NCI-H2029 (cell line): ENCODE results near the gene DHCR7.
A peak's percentile ranks its signal among the peaks of the same experiment; 100 is the strongest.

Experiments
- DNase-seq: peaks from one replicate; lab custom pipeline; 2025; lab: John Stamatoyannopoulos, UW

DHCR7 gene, protein sequence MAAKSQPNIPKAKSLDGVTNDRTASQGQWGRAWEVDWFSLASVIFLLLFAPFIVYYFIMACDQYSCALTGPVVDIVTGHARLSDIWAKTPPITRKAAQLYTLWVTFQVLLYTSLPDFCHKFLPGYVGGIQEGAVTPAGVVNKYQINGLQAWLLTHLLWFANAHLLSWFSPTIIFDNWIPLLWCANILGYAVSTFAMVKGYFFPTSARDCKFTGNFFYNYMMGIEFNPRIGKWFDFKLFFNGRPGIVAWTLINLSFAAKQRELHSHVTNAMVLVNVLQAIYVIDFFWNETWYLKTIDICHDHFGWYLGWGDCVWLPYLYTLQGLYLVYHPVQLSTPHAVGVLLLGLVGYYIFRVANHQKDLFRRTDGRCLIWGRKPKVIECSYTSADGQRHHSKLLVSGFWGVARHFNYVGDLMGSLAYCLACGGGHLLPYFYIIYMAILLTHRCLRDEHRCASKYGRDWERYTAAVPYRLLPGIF

DNA sequence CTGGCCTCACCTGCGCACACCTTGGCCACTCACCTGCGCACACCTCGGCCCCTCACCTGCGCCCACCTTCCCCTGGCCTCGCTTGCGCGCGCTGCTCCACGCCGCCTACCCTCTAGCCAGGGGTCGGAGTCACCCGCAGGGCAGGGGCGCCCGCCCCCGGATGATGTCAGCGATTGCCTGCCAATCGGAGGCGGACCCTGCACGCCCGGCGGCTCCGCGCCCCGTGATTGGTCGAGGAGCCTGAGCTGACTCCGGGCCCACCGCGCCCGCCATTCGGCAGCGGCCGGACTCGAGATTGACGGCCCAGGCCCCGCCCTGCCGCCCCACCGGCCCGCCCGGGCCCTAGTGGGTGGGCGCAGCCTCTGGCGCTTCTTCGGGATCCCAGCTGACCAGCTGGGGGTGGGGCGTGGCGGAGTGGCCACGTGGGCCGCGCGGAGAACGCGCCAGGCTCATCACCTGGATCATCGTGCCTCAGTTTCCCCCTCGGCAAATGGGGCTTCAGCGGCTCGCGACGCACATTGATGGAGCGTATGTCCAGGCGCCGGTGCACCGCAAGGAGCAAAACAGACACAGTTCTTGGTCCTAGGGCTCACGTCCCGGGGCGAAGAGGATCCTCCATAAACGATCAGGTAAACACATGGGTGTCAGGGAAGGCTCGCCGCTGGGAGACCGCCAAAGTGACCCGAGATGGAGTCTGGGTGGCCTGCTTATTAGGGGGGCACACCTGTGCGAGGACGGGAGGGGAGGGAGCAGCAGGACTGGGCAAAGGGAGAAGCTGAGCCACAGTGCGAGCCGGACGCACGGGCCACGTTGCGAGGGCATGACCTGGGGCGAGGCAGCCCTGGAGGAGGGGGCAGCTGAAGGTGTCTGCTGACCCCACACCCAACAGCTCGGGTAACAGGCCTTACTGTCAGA, at the start of gene DHCR7:
DHCR7 (minus strand) TSS at position 137 of the 915 bp plus-strand sequence. CDS start 3,441 bp downstream, outside the sequence.
- DNase-seq = peak; percentile 89

DNA sequence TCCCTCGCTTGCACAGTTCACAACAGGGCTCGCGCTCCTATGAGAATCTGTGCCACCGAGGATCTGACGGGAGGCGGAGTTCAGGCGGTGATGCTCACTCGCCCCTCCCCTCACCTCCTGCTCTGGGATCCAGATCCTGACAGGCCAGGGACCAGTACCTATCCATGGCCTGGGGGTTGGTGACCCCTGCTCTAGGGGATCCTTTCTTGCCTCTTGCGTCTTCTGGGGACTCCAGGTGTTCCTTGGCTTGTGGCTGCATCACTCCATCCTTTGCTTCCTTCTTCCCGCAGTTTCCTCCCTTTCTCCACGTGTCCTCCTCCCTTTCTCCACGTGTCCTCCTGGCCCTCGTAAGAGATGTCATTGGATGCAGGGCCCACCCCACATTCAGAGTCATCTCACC, 48.2 kb upstream of the DHCR7 start:
- no peak for DNase-seq

DNA sequence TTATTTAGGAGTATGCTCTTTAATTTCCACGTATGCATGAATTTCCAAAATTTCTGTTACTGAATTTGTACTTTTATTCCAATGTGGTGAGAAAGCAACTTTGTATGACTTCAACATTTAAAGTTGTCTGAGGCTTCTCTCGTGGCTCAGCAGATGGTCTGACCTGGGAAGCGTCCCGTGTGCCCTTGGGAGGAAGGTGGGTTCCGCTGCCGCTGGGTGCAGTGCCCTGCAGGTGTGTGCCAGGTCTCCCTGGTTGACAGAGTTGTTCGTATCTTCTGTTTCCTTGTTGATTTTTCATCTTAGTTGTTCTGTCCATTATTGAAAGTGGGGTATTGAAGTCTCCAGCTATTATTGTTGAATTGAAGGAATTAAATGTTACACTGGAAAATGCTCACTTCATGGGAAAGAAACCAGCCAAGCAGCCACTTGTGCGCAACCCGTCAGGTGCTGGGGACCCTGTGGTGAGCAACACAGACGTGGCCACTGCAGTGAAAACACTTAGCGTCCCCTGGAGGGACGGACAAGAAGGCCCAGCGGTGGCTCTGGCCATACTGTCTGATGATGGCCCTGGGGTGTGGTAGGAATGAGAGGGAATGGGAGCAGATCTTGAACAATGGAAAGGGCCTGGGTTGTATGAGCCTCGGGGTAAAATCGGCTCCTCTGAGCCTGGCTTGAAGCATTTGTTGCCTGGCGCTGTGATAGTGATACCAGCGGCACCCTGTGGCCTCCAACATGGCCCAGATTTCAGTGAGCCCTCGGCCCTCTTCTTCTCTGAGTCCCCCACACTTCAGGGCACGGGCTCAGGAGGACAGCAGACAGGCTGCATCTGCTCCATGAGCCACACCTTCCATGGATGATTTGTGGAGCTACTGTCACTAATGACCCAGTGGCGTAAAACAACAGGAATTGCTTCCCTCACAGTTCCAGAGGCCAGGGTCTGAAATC, 47.4 kb upstream of the DHCR7 start:
- DNase-seq = no peak

DNA sequence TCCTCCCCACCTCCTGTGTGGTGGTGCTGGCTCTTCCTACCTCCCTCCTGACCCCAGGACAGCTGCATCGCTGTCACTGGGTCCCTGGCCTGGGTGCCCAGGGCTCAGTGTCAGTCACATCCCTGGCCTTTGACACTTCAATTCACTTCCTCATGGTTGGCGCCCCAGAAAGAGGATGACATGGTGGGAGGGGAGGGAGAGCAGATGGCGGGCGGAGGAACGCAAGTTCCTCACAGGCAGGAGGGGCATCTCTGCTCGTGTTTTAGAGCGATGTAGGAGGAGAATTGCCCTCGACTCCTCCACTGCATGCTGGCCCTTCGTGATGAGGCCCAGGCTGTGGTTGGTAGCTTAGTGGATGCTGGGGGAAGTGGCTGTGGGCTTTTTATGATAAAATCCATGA, 43.7 kb upstream of the DHCR7 start:
- no peak for DNase-seq

DNA sequence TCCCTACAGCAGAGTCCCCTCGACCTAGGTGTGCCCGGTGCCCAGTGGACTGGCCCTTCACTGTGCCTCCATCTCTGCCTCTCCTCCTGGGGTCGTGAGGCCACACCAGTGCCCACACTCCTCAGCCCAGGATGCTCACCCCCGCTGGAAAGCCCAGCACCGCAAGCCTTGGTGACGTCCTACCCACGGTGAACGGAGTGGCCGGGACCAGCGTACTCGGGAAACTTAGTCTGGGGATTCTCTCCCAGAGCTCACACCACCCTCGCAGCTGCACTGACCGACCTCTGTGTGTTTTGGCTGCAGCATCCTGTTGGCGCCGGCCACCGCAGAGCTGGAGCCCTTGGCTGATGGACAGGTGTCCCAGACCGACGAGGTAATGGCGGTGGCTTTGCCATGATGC, 43.3 kb upstream of the DHCR7 start:
- DNase-seq = no peak

DNA sequence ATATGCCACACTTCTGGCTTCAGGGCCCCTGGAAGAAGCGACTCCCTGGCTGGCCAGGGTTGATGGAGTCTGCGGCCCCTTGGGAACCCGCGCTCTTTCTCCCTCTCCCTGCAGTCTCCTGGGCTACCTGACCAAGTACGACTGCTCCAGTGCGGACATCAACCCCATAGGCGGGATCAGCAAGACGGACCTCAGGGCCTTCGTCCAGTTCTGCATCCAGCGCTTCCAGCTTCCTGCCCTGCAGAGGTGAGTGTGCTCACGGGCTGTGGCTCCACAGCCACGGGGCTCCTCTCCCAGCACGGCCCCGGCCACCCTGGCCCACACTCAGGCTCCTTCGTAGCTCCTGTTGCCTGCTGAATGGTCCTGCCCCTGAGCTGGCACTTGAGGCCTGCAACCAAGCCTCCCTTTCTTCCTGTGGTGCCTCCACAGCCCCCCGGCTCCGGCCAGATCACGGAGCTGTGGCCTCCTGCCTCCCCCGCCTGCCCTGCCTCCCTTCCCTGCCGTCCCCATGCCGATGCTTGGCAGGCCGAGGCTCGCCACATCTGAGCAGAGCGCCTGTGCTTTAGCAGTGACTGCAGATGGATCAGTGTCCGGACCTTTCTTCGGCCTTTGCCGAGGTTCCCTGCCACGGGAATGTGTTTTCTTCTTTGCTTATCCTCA, 42.7 kb upstream of the DHCR7 start:
- DNase-seq = no peak

DNA sequence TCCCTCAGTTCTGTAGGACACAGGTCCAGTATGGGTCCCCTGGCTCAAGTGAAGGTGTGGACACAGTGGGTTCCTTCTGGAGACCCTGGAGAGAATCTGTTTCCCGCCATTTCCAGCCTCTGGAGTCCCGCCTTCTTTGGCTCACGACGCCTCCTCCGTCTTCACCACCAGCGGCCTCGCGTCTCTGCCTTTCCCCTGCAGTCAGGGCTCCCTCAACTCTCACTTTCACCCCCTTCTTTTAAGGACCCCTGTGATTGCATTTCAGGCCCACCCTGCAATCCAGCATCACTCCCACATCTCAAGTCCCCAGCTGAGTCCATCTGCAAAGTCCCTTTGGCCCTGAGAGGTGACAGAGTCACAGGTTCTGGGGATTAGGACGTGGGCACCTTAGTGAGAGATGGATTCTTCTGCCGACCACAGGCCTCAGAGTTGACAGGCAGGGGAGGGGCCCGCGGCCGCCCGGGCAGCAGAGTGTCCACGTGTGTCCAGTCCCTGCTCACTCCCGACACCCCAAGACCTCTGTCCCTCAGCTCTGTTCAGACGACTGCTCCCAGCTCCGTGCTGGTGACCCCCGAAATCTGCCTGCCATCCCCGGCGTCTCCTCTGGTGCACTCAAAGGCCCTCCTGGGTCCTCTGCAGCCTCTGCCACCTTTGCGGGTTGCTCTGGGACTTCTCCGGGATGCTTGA, 42.0 kb upstream of the DHCR7 start:
- DNase-seq = no peak

DNA sequence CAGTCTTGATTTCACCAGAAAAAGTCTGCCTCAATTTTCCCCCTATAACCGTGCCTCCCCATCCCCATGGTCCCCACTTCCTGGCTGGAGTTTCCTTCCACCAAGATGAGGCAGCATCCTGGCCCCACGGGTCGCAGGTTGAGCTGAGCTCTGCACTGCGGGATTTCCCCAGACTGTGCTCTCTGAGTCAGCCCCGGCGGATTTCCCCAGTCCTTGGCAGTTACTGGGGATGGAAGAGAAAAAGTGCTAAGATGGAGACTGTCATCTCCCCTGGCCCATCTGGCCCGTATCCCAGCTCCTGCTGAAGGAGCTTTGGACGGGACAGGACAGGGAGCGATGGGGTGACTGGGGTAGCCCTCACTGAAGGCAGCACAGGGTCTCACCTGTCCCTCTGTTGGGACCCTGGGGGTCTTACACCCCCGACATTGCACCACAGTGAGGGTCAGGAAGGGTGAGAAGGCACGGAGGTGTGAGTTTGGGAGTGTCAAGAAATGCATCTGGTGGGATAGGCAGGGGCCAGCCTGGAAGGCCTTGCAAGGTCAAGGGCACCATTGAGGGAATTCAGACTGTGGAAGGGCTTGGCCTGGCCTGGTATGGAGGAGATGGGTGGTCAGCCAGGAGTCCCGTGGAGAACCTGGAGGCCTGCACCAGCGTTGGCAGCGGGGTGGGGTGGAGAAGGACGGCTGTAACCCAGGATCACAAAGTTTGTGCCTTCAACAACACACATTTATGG, 41.3 kb upstream of the DHCR7 start:
- DNase-seq = no peak

DNA sequence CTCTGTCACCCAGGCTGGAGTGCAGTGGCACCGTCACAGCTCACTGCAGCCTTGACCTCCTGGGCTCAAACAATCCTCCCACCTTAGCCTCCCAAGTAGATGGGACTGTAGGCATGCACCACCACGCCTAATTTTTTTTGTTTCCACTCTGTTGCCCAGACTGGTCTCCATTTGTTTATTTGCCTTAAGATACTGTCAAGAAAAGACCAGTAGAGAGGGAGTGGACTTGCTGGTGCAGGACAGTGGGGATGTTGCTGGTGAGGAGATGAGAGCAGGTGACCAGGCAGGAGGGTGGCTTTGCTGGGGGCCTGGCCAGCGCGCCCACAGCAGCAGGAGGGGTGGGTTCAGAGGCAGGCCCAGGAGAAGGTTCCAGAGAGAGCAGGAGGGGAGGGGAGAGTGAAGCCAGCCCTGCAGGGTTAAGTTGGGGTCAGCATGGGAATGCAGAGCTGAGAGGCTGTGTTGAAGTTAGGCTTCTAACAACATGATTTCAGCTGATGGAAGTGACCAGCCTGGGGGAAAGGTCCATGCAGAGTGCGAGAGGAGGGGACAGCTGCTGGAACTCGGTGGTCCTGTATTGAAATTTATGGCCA, 40.6 kb upstream of the DHCR7 start:
- no peak for DNase-seq

DNA sequence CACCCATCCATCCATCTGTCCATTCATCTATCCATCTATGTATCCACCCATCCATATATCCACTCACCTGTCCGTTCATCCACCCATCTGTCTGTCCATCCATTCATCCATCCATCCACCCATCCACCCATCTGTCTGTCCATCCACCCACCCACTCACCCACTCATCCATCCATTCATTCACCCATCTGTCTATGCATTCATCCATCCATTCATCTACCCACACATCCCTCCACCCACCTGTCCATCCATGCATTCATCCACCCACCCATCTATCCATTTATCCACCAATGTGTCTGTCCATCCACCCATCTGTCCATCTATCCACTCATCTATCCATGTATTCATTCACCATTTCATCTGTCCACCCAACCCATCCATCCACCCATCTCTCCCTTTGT, 38.1 kb upstream of the DHCR7 start:
- DNase-seq = no peak

DNA sequence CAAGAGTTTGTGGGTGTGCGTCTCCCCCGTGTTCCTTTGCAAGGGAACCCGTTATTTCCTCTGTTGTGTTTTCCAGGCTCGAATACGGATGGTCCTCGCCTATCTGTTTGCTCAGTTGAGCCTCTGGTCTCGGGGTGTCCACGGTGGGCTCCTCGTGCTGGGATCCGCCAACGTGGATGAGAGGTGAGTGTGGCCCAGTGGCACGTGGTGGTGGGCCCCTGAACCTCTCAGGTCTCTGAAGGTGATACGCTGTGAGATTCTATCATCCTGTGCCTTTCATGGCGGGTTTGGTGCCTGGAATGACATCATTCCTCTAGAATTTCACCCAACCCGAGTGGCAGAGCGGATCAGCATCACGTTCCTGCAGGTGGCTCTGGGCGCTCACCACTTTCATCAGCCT, 37.3 kb upstream of the DHCR7 start:
- DNase-seq = no peak

DNA sequence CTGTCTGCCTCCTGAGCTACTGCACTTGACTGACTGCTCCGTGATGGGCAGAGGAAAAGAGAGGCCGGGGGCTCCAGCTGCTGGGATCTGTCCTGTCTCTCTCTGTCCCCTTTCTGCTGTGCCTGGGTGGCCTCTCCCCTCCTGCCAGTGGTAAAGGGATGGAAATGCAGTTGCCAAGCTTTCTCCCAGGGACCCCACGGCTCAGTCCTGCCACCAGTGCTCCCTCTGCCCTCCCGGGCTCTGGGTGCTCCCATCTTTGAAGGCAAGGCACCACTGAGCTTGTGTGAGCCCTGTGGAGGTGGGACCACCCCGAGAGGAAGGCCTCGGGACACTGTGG, 36.8 kb upstream of the DHCR7 start:
- no peak for DNase-seq

DNA sequence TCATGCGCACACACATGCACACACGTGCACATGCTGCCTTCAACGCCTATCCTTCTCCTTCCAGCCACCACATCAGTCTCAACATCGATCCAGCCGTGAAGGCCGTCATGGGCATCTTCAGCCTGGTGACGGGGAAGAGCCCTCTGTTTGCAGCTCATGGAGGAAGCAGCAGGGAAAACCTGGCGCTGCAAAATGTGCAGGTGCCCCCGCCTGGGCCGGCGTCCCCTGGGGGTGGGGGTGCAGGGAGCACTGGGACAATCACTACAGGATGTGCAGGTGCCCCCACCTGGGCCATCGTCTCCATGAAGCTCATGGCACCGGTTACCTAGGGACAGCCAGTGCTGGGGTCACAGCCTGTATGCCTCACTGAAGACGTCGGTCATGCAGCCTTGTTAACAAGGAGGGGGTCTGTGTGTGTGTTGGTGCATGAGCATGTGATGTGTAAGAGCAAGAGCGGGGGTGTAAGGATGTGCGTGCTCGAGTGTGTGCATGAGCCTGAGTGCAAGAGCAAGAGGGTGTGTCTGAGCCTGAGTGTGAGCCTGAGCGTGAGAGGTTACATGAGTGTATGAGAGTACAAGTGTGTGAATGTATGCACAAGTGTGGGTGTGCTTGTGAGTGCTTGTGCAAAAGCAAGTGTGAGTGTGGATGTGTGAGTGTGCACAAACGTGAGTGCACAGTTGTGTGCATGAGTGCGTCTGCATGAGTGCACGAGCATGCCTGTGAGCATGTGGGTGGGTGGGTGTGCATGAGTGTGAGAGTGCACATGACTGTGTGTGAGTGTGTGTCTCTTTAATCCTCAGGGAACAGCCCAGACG, 36.3 kb upstream of the DHCR7 start:
- DNase-seq = no peak

DNA sequence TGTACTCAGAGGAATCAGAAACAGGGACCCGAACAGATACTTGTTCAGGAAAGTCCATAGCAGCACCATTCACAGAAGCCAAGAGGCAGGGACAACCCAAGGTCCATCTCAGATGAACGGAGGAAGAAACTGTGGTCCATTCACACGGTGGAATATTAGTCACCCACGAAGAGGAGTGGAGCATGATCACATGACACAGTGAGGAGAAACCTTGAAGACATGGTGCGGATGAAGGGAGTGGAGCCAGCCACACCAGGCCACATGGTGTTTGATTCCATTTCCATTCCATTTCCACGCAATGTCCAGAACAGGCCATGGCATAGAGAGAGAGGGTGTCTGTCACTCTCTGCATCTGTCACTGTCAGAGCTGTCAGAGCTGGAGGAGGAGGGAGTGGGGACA, 35.5 kb upstream of the DHCR7 start:
- DNase-seq = no peak

DNA sequence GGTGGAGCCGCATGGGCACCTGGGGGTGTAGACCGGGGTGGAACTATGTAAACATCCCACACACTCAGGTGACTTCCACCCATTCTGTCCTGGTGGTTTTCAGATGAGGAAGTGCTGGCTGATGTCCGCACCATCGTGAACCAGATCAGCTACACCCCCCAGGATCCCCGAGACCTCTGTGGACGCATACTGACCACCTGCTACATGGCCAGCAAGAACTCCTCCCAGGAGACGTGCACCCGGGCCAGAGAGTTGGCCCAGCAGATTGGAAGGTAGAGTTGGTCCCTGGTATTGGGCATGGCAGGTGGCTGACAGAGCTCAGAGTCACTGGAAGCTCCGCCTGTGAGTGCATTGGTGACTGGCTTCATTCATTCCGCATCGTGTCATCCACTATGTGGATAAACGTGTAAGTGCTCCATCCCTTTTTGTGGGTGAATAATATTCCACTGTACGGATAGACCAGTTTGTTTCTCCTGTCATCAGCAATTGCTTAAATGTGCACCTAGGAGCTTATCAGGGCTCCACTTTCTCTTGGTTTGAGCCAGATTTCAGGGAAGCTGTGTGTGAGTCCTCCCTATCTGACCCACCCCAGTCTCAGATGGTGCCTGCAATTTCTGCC, 34.7 kb upstream of the DHCR7 start:
- no peak for DNase-seq

DNA sequence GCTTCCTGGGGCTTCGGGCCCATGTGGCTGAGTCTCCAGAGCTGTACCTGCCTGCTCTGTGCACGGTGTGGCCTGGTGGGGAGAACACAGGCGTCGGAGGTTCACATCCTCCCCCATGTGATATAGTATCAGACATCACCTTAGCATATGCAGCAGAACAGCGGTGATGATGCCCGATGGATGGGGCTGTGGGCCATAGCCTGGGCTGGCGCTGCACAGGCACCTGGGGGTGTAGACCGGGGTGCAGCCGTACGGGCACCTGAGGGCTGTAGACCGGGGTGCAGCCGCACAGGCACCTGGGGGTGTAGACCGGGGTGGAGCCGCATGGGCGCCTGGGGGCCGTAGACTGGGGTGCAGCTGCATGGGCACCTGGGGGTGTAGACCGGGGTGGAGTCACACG, 34.0 kb upstream of the DHCR7 start:
- DNase-seq = no peak

DNA sequence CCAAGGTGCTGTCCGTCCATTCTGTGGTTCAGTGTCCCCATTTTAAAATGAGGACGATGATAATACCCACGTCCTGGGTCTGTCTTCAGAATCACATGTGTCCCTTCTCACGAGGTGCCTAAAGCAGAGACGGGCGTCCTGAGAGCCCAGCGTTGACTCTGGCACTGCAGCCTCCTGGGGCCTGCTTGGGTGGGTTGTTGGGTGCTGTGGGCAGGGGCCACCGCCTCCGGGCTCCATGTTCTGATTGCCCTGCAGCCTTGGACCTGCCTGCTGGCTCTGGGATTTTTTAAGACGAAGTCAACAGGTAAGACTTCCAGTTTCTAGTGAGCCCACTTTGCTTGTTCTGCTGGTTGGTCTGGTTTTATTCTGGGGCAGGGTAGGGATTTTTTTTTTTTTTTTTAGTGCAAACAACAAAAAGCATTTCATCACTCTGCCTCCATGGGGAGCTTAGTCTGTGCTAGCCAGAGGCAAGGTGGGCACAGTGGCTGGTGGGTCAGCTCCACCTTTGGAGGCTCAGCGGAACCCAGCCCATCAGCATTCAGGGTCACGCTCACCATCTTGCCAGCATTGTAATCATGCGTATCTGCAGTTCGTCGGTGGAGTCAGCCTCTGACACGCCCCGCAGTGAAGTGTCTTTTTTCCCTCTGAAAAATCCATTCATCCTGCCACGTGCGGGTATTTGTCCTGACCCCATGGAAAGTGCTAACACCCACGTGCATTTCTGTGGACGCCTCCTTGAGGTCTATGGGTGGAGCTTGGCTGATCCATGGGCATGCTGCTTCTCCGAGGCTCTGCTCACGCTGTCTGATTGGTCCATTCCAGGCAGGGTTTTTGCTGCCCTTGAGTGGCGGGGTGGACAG, 33.1 kb upstream of the DHCR7 start:
- no peak for DNase-seq

DNA sequence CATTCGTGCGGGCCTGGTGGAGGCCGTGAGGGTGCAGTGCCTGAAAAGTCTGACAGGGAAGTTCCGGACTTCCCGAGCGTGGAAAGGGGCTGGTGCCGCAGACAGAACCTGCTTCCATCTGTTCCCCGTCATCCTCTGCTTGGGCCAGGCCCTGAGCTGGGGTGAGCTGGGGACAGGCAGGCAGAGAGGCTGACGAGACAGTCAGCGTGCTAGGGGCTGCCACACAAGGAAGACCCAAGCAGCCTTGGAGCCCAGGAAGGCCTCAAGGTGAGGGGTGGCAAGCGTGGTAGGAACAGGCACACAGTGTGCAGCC, 30.3 kb upstream of the DHCR7 start:
- no peak for DNase-seq
